Tibial artery (tissue), 4 donors: ENCODE data around the gene HIPK2.
"Not testable (repeated sequence)": the region's sequence is repeated elsewhere in the genome, so short reads cannot be mapped to it uniquely, and the experiment has no call there.

Experiments used
- DNase-seq, 2 donors: peaks; one replicate each; pipeline ENCODE4 v3.0.0-alpha.2; 2019
- H3K27ac ChIP-seq, 2 donors: fragments of 200-600 bp; sonication (generic) in 1 of 2; 1 replicate in 1 of 2; 2 replicates in 1 of 2; pipeline ENCODE4 v1.5.1; 2018 to 2019; ENCODE audit warnings: mild to moderate bottlenecking in 1 of 2
- H3K27me3 ChIP-seq, 2 donors: fragments of 200-600 bp; sonication (generic) in 1 of 2; one replicate each; pipeline versions ENCODE4 v1.5.1 to v1.6.0; 2016 to 2019
- H3K36me3 ChIP-seq, 3 donors: fragments of 200-600 bp; sonication (generic) in 2 of 3; one replicate each; pipeline ENCODE4 v1.5.1; 2016 to 2019; ENCODE audit warnings: mild to moderate bottlenecking in 2 of 3
- H3K4me1 ChIP-seq, 4 donors: fragments of 200-600 bp; sonication (generic) in 2 of 4; 1 replicate in 3 of 4; 2 replicates in 1 of 4; pipeline ENCODE4 v1.5.1; 2016 to 2019
- H3K4me3 ChIP-seq, 2 donors: fragments of 200-600 bp; sonication (generic) in 1 of 2; 1 replicate in 1 of 2; 2 replicates in 1 of 2; pipeline ENCODE4 v1.5.1; 2018 to 2019; ENCODE audit warnings: mild to moderate bottlenecking in 2 of 2
- H3K9me3 ChIP-seq, 3 donors: fragments of 200-600 bp; sonication (generic) in 1 of 3; one replicate each; pipeline ENCODE4 v1.5.1; 2016 to 2019
- intact Hi-C: fragments of 100-400 bp; cut with DNase I; formaldehyde crosslinking; loops from one replicate; pipeline ENCODE4 v1.15.0; 2023; ENCODE audit warnings: low total_unique reads
- TF ChIP-seq, protein P1 (sequence below), 2 experiments: fragments of 200-600 bp in 1 of 2; fragments of 450-650 bp in 1 of 2; IDR thresholded peaks; one replicate each; pipeline ENCODE4 v1.5.1; 2017 to 2019; ENCODE audit warnings: antibody characterized with exemption in 2 of 2, mild to moderate bottlenecking in 1 of 2, moderate library complexity in 1 of 2

HIPK2 gene

DNA sequence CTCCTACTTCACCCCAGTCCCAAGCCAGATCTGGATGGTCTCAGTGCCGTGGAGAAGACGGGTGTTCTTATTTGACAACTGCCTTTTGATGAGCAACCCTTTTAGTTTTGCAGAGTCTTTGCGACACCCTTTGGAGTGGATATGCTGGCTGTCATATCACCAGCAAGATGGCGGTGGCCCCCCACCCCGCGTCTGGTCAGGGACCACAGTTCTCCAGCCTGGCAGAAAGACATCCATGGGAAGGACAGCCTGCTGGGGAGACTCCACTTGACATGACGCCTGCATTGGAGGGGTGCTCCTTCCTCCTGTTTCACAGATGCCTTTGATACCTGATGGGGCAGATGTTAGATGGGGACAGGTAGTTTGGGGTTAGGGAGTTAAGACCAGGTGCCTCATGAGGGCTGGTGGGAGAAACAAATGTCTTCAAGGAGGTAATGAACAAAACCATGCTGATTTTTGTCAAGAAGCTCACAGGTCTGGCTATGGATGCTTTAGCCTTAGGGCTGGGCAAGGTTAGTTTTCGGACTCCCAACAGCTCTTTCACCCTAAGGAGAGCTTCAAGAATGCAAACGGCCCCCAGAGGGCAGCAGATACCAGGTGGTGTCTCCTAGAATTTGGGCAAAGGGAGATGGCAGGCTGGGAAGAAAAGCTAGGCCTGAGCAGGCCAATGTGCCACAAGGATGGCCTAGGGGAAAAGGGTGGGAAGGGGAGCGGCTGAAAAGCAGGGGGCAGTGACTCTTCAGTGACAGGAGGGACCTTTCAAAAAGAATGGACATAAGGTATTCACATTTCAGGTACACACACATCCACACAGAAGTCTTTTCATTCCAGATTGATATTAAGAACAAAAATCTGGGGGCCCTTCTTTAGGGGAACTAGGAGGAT lies 159.1 kb downstream of the HIPK2 start:
- H3K4me3 ChIP-seq, result no peak overlapping the region
- intact Hi-C loops, result loop anchor here (10.0 kb wide), 1 partner anchor 386 kb away; no protein-coding TSS in a partner anchor
- H3K9me3 ChIP-seq, result no peaks in the 10 kb centered on the region
- no peaks in the 10 kb centered on the region for H3K4me1 ChIP-seq
- TF ChIP-seq, protein P1, sequence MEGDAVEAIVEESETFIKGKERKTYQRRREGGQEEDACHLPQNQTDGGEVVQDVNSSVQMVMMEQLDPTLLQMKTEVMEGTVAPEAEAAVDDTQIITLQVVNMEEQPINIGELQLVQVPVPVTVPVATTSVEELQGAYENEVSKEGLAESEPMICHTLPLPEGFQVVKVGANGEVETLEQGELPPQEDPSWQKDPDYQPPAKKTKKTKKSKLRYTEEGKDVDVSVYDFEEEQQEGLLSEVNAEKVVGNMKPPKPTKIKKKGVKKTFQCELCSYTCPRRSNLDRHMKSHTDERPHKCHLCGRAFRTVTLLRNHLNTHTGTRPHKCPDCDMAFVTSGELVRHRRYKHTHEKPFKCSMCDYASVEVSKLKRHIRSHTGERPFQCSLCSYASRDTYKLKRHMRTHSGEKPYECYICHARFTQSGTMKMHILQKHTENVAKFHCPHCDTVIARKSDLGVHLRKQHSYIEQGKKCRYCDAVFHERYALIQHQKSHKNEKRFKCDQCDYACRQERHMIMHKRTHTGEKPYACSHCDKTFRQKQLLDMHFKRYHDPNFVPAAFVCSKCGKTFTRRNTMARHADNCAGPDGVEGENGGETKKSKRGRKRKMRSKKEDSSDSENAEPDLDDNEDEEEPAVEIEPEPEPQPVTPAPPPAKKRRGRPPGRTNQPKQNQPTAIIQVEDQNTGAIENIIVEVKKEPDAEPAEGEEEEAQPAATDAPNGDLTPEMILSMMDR (IDR thresholded peaks at IDR 0.05), result peak; percentile 32 to 41
- H3K27ac ChIP-seq, result no peak overlapping the region
- H3K27me3 ChIP-seq, result no peaks in the 10 kb centered on the region
- H3K36me3 ChIP-seq, result peaks cover 55 to 89% (median 70%) of the 10 kb centered on the region in 3 donors
- DNase-seq, result no peak

DNA sequence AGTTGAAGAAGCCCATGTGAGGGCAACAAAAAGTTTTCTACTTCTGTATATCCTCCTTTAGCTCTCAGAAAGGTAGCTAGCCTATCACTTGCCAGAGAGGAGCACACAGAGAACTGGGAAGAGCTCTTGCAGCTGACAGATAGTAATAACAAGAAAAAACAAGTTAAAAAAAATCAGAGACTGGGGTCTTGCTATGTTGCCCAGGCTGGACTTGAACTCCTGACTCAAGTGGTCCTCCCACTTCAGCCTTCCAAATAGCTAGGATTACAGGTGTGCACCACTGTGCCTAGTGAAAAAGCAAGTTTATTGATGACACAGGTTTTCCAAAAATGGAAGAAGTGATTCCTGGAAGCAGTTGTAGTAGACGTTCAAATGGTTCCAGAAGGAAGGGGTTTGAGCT lies 160.7 kb downstream of the HIPK2 start:
- Histone ChIP-seq H3K27me3 (no peaks in the 10 kb centered on the region), H3K4me1 (no peaks in the 10 kb centered on the region), H3K9me3 (no peaks in the 10 kb centered on the region), H3K27ac (no peak overlapping the region), H3K4me3 (no peak overlapping the region), H3K36me3 (peaks cover 72 to 89% (median 84%) of the 10 kb centered on the region in 3 donors)
- TF ChIP-seq, protein P1 (IDR thresholded peaks at IDR 0.05), result no peak
- intact Hi-C loops, result loop anchor here (10.0 kb wide), 1 partner anchor 388 kb away; no protein-coding TSS in a partner anchor
- DNase-seq, result no peak

DNA sequence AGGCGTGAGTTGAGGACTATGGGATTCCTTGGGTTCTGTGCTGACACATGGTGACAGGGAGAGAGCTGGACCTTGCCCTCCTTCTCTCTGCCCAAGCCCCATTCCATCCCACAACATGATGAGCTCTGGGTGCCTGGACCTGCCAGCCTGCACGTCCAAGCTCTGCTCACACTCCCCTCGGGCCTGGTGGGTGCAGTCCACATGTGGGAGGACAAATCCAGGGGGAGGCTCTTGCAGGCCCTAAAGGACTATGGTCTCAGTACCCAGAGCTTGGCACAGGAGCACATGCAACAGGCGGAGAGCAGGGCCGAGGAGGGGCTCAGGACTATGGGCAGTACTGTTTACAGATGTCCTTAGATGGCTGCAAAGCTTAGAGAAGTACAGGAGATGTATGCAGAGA lies 162.9 kb downstream of the HIPK2 start:
- no peaks in the 10 kb centered on the region for H3K9me3 ChIP-seq
- H3K36me3 ChIP-seq, result peaks cover 69 to 100% (median 87%) of the 10 kb centered on the region in 3 donors
- H3K4me3 ChIP-seq, result no peak overlapping the region
- H3K27me3 ChIP-seq, result no peaks in the 10 kb centered on the region
- H3K27ac ChIP-seq, result no peak overlapping the region
- DNase-seq, result no peak
- H3K4me1 ChIP-seq, result no peaks in the 10 kb centered on the region
- TF ChIP-seq, protein P1 (IDR thresholded peaks at IDR 0.05), result no peak
- intact Hi-C loops, result loop anchor here (10.0 kb wide), 1 partner anchor 390 kb away; no protein-coding TSS in a partner anchor

DNA sequence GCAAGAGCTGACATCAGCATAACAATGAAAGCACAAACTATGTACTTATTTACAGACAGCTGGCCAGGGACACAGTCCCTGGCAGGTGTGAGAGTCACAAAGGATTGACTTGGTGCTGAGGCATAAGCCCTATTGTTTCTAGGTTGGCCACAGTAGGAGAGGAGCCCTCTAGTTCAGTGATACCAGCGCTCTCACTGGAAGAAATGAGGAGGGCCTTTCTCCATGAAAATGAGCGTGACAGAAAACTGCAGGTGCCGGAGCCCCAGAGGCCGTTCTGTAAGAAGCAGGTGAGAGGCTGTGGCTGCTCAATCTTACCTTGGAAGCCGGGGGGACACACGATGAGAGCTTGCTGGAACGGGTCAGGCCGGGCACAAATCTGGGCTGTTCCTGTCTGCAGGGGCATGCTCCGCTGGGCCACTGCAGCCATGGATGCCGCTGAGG lies 163.8 kb downstream of the HIPK2 start:
- DNase-seq, result no peak

DNA sequence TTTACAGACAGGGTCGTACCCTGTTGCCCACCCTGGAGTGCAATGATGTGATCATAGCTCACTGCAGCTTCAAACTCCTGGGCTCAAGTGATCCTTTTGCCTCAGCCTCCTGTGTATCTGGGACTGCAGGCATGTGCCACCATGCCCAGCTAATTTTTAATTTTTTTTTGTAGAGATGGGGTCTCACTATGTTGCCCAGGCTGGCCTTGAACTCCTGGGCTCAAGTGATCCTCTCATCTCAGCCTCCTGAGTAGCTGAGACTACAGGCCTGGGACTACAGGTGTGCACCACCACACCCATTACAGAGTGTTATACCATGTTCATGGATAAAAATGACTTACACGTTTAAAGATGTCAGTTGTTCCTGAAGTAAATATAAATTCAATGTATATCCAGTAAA lies 166.2 kb downstream of the HIPK2 start:
- H3K27me3 ChIP-seq, H3K4me3 ChIP-seq, H3K27ac ChIP-seq, DNase-seq, H3K4me1 ChIP-seq, H3K9me3 ChIP-seq: not testable (repeated sequence)
- peaks cover 59 to 91% (median 66%) of the 10 kb centered on the region in 3 donors for H3K36me3 ChIP-seq
- intact Hi-C loops, result loop anchor here (10.0 kb wide), 1 partner anchor 393 kb away; no protein-coding TSS in a partner anchor

More for the DNA sequence above, 163.8 kb downstream of the HIPK2 start:
- Histone ChIP-seq H3K4me1 (no peaks in the 10 kb centered on the region), H3K27me3 (no peaks in the 10 kb centered on the region), H3K4me3 (no peak overlapping the region), H3K9me3 (no peaks in the 10 kb centered on the region), H3K27ac (no peak overlapping the region), H3K36me3 (peaks cover 68 to 100% (median 85%) of the 10 kb centered on the region in 3 donors)
- intact Hi-C loops, result loop anchor here (10.0 kb wide), 1 partner anchor 391 kb away; no protein-coding TSS in a partner anchor
- TF ChIP-seq, protein P1 (IDR thresholded peaks at IDR 0.05), result no peak

DNA sequence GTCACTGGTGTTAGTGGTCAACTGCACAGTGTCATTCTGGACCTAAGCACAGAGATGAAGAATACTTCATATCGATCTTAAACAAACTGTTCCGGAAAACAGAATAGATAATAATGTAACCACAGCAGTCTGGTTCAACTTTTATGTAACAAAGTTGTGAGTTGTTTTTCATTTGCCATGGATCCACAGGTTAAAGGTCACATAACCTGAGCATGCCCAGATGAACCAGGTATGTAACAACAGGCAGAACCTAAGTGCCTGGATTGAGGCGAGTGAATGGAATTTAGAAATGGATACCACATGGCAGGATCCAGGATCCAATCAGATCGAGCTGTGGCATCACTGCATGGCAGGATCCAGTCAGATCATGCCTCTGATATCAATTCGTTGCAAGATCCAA lies 167.2 kb downstream of the HIPK2 start:
- Histone ChIP-seq H3K36me3 (peaks cover 55 to 83% (median 64%) of the 10 kb centered on the region in 3 donors), H3K9me3 (no peaks in the 10 kb centered on the region), H3K27ac (no peak overlapping the region), H3K4me1 (no peaks in the 10 kb centered on the region), H3K27me3 (no peaks in the 10 kb centered on the region), H3K4me3 (no peak overlapping the region)
- TF ChIP-seq, protein P1 (IDR thresholded peaks at IDR 0.05), result no peak
- intact Hi-C loops, result loop anchor here (10.0 kb wide), 1 partner anchor 394 kb away; no protein-coding TSS in a partner anchor
- no peak for DNase-seq
